Smooth muscle cell of the brain vasculature (primary cell): Measurements from ENCODE around the gene CDC42.

Experiments
- DNase-seq: peaks from one replicate; pipeline ENCODE4 v3.0.0-alpha.2; 2012; ENCODE audit warnings: low read depth, low spot score

The CDC42 gene

DNA sequence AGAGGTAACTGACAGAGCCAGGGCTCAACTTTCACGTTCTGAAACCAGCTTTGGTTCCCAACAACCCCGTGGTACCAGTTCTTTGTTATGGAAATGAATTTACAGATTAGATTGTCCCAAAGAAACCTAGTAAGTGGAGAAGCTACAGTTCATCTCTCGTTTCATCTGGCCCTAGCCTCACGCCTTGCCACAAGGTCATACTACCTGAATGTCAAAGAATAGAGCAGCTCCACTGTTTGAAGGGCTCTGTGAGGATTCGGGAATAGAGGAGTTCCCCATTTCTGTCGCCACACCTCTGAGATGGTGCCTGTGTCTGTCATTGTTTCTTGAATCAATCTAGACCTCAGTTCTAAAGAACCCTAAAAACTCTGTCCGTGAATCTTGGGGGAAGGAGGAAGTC lies 15.0 kb upstream of the CDC42 start:
- no peak for DNase-seq

DNA sequence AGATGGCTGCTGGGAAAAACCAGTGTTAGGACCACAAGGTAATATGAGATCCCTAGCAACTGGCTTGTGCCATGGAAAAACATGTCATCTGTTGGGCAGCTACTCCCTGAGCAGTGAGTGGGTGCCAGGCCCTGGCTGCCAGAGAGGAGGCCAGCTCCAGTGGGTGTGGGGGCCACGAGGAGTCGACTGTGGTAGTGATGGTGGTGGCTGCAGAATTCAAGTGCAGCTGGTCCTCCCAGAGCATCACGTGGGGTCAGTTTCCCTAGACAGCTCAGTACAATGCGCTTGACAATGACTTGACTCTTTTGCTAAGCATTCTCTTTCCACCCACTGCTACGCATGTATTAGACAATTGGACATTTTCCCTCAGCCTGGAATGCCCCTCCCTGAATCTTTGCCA lies 14.5 kb upstream of the CDC42 start:
- DNase-seq = no peak

DNA sequence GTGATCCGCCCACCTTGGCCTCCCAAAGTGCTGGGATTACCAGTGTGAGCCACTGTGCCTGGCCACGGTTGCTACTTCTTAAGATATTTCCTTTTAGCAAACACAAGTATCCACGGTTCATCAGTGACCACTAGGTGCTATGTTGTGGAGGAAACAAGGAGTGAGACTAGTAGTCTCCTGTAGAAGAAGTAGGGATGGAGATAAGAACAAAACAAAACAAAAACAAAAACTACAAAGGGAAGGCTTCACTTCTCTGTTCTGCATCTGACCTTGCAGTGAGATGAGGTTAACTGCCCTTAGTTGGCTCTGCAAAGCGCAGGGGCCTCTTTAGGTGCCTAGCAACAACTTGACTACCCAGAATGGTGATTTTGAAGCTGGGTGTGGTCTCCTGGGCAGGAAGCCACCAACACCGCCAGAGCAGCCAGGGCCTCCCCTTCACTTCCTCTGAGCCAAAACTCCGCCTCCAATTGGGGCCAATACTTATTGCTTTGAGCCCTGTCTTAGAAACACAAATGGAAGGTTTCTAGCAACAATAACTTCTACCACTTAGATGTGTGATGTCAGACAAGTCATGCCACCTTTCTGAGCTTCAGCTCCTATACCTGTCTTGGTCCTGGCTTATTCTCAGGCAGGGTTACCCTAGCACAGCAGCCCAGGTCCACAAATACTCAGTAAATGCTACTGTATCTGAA lies 12.8 kb upstream of the CDC42 start:
- no peak for DNase-seq

DNA sequence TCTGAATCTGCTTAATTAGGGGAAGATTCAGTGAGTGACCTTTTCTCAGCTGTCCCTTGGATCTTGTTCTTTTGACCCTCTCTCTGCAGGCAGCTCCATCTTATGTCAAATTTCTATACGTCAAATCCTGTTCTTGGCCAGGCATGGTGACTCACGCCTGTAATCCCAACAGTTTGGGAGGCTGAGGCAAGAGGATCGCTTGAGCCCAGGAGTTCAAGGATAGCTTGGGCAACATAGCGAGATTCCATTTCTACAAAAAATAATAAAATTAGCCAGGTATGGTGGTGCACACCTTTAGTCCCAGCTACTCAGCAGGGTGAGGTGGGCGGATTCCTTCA lies 12.3 kb upstream of the CDC42 start:
- no peak for DNase-seq

DNA sequence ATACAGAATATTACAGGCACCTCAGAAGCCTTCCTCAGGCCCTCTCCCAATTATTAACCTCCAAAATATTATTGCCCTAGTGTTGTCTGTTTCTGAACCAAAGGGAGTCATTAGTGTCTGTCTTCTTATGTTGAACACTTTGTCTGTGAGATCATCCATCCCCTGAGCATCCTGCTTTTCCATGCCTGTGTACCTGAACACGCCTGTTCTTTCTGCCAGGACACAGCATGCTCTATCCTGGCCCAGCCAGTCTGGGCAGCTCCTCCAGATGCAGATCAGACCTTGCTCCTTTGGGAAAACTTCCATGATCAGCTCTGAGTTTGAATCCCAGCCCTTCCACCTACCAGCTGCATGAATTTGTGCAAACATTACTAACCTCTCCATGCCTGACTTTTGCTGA lies 11.0 kb upstream of the CDC42 start:
- DNase-seq = no peak

DNA sequence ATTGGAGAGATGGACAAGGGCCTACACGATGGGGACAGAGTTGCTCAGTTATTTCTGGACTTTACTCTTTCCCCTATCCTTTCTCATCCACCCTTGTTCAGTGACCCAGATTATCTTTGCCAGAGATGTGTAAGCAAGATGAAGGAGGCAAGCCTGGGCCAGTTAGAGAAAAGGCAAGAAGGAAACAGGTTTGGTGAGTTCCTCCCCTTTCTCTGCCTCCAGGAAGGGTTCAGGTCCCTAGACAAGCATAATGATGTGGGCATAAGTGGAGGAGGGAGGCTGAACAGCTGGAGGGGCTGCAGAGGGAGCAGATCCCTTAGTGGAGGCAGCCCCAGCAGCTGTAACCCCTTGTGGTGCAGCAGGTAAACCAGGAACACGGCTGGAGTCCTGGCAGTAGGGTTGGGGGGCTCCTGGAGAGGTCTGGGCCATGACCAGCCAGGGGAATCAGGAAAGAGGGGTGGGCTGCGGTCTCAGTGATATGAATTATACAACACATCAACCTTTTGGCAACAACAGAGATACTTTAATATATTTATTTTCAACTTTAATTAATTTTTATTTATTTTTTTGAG lies 9.2 kb upstream of the CDC42 start:
- DNase-seq = no peak

DNA sequence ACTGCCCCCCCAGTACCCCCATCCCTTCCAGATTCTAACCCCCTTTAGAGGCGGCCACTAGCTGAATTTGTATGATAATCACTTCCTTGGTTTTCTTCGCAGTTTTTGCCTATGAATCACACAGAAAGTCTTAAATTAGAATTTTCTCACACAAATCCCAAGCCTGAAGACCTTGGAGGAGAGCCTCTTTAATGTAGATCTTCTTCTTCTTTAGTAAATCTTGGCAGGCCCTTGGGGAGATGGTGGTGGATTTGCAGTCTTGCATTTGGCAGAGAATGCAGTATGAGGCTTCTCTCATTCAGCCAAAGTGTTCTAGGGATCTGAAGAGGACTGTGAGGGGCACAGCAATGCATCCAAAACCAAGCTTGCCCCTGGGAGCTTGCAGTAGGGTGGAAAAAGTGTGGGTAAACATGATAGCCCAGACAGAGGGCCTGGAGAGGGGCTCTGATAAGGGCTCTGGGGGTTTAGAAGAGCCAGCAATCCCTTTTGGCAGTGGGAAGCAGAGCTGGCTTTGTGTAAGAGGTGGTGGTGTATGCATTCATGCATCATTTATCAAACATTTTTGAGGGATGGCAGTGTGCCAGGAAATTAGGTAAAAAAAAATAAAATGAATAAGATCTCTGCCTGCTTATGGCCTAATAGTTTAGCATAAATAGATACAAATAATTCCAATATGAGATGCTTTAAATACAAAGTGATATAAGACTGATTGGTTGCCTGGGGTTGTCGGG lies 7.7 kb upstream of the CDC42 start:
- DNase-seq = no peak

DNA sequence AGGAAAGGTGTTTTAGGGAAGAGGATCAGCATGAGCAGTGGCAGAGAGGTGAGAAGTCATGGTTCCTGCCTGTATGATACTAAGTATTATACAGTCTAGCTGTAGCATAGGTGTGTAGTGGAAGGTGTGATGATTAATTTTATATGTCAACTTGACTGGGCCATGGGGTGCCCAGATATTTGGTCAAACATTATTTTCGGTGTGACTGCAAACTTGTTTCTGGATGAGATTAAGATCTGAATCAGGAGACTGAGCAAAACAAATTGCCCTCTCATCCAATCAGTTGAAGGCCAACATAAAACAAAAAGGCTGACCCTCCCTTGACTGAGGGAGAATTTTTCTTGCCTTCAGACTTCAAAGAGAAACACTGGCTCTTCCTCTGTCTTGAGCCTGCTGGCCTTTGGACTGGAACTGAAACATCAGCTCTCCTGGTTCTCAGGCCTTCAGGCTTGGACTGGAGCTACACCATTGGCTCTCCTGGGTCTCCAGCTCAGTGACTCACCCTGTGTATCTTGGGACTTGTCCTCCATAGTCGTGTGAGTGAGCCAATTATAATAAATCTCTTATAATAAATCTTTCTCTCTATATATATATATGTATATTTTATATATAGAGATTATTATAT lies 6.8 kb upstream of the CDC42 start:
- no peak for DNase-seq

DNA sequence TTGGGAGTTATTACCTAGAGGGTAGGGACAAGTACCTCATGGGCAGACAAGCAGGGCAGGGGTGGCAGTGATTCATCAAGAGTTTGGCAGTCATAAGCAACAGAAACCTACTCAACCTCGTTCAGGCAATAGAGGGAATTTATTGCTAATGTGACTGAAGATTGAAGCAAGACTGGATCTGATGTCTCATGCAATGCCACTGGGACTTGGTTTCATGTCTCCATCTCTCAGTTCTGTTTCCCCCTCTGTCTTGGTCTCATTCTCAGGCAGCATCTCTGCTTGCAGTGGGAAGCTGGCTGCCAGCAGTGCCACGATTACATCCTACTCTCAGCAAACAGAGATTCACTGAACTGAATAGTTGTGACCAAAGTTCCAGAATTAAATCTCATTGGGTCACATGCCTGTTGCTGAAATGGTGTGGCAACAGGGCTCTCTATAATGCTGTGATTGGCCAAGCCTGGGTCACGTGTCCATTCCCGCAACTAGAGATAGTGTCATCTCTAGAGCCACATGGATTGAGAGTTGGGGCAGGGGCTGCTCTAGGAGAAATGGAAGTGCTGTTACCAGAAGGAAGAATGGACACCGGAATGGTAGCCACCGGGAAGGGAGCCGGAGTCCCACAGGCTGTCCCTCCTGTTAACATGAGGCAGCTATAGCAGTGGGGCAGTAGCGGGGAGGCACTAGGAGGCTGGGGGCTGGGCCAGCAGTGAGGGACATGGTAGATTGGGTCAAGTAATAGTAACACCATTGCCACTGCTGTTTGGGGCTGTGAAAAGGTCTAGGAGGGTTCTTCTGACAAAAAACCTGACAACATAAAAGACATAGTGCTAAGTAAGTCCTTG lies 3.9 kb upstream of the CDC42 start:
- DNase-seq = no peak

DNA sequence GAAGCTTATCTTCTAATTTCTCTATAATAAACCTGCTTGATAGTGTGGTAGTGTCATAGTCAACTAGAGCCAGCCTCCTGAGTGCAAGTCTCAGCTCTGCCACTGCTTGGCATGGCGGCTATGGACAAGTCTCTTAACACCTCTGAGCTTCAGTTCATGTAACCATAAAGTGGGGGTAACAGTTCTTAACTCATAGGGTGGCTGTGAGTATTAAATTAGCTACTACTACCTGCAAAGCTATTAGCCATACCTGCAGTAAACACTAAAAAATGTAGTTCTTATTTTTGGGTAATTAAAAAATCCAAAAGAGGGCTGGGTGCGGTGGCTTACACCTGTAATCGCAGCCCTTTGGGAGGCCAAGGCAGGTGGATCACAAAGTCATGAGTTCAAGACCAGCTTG lies 2.2 kb upstream of the CDC42 start:
- DNase-seq = no peak

DNA sequence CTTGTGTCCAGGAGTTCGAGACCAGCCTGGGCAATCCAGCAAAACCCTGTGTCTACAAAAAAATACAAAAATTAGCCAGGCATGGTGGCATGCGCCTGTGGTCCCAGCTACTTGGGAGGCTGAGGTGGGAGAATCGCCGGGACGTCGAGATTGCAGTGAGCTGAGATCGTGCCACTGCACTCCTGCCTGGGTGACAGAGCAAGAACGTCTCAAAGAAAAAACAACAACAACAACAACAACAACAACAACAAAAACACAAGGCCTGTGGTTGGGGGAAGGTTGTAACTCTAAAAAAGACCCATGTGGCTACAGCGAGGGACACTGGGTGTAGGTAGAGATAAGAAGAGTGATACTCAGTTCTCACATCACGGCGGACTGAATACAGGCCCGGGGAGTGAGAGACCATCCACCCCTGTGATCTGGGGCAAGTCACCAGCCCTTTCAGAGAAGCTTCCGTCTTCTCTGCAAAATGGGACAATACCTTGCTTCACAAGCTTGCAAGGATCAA lies 848 bp upstream of the CDC42 start:
- DNase-seq = no peak

DNA sequence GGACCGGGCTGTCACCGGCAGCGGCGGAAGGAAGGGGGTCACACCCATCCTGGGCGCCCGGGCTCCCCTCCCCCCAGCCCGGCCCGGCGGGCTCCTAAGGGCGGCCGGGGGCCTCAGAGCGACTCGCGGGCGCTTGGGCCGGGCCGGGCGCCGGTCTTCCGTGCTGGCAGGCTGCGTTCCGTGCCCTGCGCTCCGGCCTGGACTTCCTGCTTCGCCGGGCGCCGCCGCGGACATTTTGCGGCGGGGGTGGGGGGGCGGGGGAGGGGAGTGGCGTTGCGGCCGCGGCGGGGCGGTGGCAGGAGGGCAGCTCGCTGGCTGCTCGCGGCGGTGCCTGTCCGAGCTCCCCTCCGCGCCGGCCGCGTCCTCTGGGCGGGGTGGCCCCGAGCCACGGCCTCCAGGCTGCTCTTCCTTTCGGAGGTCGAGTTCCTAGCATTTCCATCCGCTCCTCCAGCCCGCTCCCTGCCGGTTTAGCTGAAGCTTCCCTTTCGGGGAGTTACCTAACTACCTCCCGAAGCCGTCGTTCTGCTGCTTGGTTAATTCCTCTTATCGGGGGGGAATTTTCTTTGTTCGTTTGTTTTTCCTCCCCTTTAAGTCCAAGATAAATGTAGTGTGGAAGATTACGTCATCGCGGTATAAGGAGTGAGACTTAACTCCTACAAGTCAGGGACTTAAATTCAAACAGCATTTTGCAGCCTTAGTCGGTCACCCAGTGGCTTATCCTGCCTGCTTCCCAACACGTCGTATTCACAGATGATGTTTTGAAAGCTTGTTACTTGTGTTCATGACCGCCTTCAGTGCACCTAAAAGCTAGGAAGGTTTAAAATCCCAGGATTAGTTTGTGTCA lies 730 bp downstream of the CDC42 start:
- DNase-seq = peak; percentile 31

DNA sequence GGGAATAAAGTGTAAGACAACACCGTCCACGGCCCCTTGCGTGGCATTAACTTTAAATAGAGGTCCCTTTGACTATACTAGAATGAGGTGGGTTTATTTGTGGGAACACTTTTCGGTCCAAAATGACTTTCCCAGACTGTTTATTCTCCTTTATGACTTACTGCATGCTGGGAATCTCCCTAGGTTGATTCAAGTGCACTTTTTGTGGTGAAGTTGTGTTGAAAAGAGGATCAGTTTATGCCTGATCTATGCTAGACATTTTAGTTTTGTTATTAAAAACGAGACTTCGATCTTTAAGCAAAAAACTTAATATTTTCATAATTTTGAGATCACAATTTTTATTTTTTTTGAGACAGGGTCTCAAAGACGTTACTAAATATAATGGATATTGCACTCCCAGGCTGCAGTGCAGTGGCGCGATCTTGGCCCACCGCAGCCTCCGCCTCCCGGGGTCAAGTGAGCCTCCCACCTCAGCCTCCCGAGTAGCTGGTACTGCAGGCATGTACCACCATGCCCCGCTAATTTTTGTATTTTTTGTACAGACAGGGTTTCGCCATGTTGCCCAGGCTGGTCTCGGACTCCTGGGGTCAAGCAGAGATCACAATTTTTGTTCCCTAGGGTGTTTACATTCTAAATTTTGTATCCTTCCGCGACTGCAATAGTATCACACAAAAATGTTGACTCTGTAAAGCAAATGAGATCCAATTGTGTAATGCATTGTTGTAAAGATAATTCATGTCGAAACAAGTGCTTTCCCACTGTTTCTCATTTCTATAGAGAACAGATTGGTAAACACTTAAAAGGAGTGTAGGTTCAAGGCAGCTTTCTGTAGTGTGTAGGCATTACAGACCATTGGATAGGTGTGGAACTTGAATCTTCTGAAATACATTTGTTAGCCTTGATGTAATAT lies 1.6 kb downstream of the CDC42 start:
- no peak for DNase-seq

DNA sequence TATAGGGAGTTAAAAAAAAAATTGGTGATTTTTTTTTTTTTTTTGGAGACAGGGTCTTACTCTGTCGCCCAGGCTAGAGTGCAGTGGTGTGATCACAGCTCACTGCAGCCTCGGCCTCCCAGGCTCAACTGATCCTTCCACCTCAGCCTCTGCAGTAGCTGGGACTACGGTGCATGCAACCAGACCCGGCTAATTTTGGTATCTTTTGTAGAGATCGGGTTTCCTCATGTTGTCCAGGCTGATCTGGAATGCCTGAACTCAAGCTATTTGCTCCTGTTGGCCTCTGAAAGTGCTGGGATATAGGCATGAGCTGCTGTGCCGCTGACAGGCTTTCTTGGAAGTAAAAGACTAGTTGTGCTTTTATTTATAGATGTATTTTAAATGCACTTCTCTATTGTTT lies 3.0 kb downstream of the CDC42 start:
- DNase-seq = no peak

DNA sequence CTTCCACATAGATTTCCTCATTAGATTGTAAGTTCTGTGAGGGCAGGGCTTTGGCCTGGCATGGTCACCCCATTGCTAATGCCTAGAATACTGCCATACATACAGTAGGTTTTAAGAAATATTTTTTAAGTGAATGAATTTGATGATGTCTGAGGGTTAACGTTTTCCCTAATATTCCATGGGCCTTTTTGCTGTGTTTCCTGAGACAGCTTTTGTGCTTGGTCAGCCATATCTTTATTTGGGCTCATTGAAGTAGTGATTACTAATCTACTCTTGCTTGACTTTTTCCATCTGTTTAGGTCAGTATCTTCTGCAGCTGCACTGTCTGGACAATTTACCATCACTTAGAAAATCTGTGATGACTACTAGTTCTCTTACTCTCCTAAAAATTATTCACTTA lies 3.5 kb downstream of the CDC42 start:
- DNase-seq = no peak

DNA sequence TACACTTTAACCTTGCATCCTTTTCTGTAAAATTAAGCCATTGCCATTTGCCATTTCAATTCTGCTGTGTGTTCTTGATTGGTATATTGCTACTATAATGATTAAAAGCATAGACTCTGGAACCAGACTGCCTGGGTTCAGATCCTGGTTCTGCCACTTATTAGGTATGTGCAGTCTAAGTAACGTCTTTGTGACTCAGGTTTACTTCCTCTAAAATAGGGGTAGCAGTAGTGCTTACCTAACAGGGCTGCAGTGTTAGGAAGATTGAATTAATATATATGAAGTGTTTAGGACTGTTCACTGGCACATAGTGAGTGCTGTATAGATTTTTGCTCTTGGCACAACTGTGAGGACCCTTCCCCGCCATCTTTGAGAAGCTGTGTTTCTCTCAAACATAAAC lies 4.4 kb downstream of the CDC42 start:
- no peak for DNase-seq

DNA sequence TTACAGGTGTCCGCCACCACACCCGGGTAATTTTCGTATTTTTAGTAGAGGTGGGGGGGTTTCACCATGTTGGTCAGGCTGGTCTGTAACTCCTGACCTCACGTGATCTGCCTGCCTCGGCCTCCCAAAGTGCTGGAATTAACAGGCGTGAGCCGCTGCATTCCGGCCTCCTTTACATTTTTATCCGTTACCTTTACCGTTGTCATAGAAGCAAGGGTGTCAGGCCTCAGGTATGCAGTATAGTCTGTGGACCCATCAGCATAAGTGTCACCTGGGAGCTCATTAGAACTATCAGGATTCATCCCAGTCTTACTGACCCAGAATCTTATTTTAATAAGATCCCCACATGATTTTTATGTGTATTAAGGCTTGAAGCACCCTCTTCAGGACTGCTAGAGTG lies 5.4 kb downstream of the CDC42 start:
- no peak for DNase-seq

DNA sequence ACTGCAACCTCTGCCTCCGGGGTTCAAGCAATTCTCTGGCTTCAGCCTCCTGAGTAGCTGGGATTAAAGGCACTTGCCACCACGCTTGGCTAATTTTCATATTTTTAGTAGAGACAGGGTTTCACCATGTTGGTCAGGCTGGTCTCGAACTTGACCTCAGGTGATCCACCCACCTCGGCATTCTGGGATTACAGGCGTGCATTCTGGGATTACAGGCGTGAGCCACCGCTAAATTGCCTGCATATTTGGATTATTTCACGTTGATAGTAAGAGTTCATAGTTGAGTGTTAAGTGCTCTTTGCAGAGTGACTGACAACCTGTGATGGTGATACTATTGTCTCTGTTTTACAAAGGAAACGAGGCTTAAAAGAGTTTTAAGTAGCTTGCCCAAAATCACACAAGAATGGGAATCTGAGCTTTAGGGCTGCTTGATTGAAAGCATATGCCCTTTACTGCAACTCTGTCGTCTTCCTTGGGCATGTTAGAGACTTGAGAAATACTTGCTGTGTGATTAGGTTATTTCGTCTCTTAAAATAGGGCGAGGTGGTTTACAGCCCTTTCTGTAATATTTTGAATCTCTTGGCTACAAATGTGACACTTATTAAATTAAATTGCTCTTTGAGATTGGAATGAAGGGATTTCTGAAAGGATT lies 12.4 kb downstream of the CDC42 start:
- DNase-seq = no peak

DNA sequence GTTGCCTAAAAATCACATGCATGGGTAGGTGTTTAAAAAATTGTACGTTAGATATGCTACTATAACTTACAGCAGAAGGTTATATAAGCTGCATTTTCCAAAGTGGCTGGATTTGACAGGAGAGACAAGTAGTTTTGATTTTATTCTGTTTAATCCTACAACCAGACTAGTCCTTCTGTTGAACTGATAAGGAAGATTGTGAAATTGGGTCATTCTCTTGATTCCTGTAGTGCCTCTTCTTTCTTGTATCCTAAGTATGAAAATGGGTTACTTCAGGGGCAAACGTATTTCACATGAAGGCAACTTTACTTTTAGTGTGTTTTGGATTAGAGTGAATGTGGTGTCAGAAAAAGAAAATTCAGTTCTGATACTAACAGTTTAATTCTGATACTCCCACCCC lies 19.0 kb downstream of the CDC42 start:
- DNase-seq = no peak
